GM23338 (cell line): ENCODE data around the gene AGPAT3. TPM values are rescaled to one million over a fixed set of nuclear protein-coding genes. Genes with fewer than 3 reads are reported as not detected.

Experiments
- ATAC-seq: fragments of 200-7000 bp; cut with Tn5 transposase; 3 replicates; pipeline ENCODE4 v1.9.1; 2020
- DNase-seq: peaks from one replicate; pipeline ENCODE4 v3.0.0-alpha.2; 2015; ENCODE audit warnings: low spot score
- H2AFZ ChIP-seq: fragments of 200-600 bp; sonication (generic); 2 replicates; pipeline ENCODE4 v1.8.0; 2016; ENCODE audit warnings: antibody characterized with exemption, mild to moderate bottlenecking, moderate library complexity
- H3F3A ChIP-seq: fragments of 200-600 bp; sonication (generic); replicated peaks from 2 replicates; pipeline ENCODE4 v1.8.0; 2017; ENCODE audit warnings: antibody characterized with exemption, mixed run types, low read depth
- H3K27ac ChIP-seq: fragments of 200-600 bp; sonication (generic); 2 replicates; pipeline ENCODE4 v1.6.1; 2016; ENCODE audit warnings: low read depth
- H3K27me3 ChIP-seq: fragments of 200-600 bp; sonication (generic); 2 replicates; pipeline ENCODE4 v1.8.0; 2016; ENCODE audit warnings: mild to moderate bottlenecking, mixed run types, moderate library complexity; ENCODE audit not compliant: insufficient read depth
- H3K36me3 ChIP-seq: fragments of 200-600 bp; sonication (generic); 2 replicates; pipeline ENCODE4 v1.8.0; 2016; ENCODE audit warnings: mild to moderate bottlenecking; ENCODE audit not compliant: insufficient read depth
- H3K4me1 ChIP-seq: fragments of 200-600 bp; sonication (generic); 2 replicates; pipeline ENCODE4 v1.8.0; 2016; ENCODE audit warnings: mild to moderate bottlenecking, moderate library complexity; ENCODE audit not compliant: insufficient read depth
- H3K4me2 ChIP-seq: fragments of 200-600 bp; sonication (generic); 2 replicates; pipeline ENCODE4 v1.7.1; 2017; ENCODE audit warnings: mixed run types
- H3K4me3 ChIP-seq: fragments of 200-600 bp; sonication (generic); 2 replicates; pipeline ENCODE4 v1.6.1; 2016; ENCODE audit warnings: mixed run types
- H3K79me2 ChIP-seq: fragments of 200-600 bp; sonication (generic); replicated peaks from 2 replicates; pipeline ENCODE4 v1.8.0; 2017; ENCODE audit warnings: mild to moderate bottlenecking; ENCODE audit not compliant: insufficient read depth
- H3K9me2 ChIP-seq: fragments of 200-600 bp; sonication (generic); 2 replicates; pipeline ENCODE4 v1.8.0; 2017; ENCODE audit not compliant: insufficient read depth
- H4K20me1 ChIP-seq: fragments of 200-600 bp; sonication (generic); replicated peaks from 2 replicates; pipeline ENCODE4 v1.8.0; 2017; ENCODE audit warnings: mild to moderate bottlenecking; ENCODE audit not compliant: insufficient read depth
- H3K27ac Mint-ChIP-seq: 2 replicates; pipeline ENCODE4 v1.8.0; 2020; ENCODE audit warnings: inconsistent platforms, mild to moderate bottlenecking, moderate library complexity, mixed read lengths
- H3K27me3 Mint-ChIP-seq: 3 replicates; pipeline ENCODE4 v1.8.0; 2022; ENCODE audit warnings: low read depth, mild to moderate bottlenecking, moderate library complexity, mixed read lengths, inconsistent platforms; ENCODE audit not compliant: insufficient read depth, poor library complexity
- H3K36me3 Mint-ChIP-seq: 3 replicates; pipeline ENCODE4 v1.8.0; 2021; ENCODE audit warnings: low read depth, mild to moderate bottlenecking, inconsistent platforms, moderate library complexity, mixed read lengths
- H3K4me1 Mint-ChIP-seq: 3 replicates; pipeline ENCODE4 v1.8.0; 2020; ENCODE audit warnings: mild to moderate bottlenecking, inconsistent platforms, mixed read lengths
- H3K4me3 Mint-ChIP-seq: 3 replicates; pipeline ENCODE4 v1.8.0; 2021; ENCODE audit warnings: moderate library complexity, mild to moderate bottlenecking, inconsistent platforms, mixed read lengths
- H3K9me3 Mint-ChIP-seq: 3 replicates; pipeline ENCODE4 v1.8.0; 2020; ENCODE audit warnings: moderate library complexity, mild to moderate bottlenecking, inconsistent platforms, mixed read lengths
- CREB1 ChIP-seq: fragments of 250-450 bp; sonication (Bioruptor Pico); IDR thresholded peaks from 2 replicates; pipeline ENCODE4 v1.5.0; 2020; ENCODE audit warnings: low read depth, mild to moderate bottlenecking, moderate library complexity
- EZH2 ChIP-seq: fragments of 200-600 bp; sonication (generic); IDR thresholded peaks from one replicate; pipeline ENCODE4 v1.8.0; 2017; ENCODE audit warnings: antibody characterized with exemption, mild to moderate bottlenecking, low read depth; ENCODE audit not compliant: unreplicated experiment
- EZH2phosphoT487 ChIP-seq: fragments of 200-600 bp; sonication (generic); IDR thresholded peaks from one replicate; pipeline ENCODE4 v1.8.1; 2018; ENCODE audit warnings: antibody characterized with exemption; ENCODE audit not compliant: unreplicated experiment
- JUNB ChIP-seq: IDR thresholded peaks from one replicate; pipeline ENCODE4 v1.6.1; 2016; ENCODE audit warnings: antibody characterized with exemption; ENCODE audit not compliant: unreplicated experiment
- NANOG ChIP-seq: IDR thresholded peaks from 2 replicates; pipeline ENCODE4 v1.6.1; 2016; ENCODE audit warnings: antibody characterized with exemption, borderline replicate concordance
- POLR2AphosphoS5 ChIP-seq: IDR thresholded peaks from 2 replicates; pipeline ENCODE4 v1.6.1; 2016; ENCODE audit warnings: antibody characterized with exemption, low read depth
- ZNF114 ChIP-seq: fragments of 250-450 bp; sonication (Bioruptor Pico); IDR thresholded peaks from 2 replicates; pipeline ENCODE4 v1.5.0; 2020; ENCODE audit warnings: mild to moderate bottlenecking, moderate library complexity
- ZNF331 ChIP-seq: fragments of 250-450 bp; sonication (Bioruptor Pico); IDR thresholded peaks from 2 replicates; pipeline ENCODE4 v1.5.0; 2020; ENCODE audit warnings: low read depth, mild to moderate bottlenecking, moderate library complexity
- polyA plus RNA-seq: library from polyadenylated mRNA; unstranded; fragments of >200 nt; fragmentation: Nextera tagmentation; extraction: Ambion mirVana; gene quantifications from 2 replicates; pipeline ENCODE4 v1.2.1, GENCODE V29; 2016
- total RNA-seq: library from RNA; depleted of rRNA; stranded (reverse); fragments of >200 nt; shearing (Covaris generic); gene quantifications from 2 replicates; pipeline ENCODE4 v1.2.3, GENCODE V29; 2014
- TF ChIP-seq, protein P1 (sequence below), 2 experiments: fragments of 200-600 bp in 1 of 2; sonication (generic) in 1 of 2; conservative IDR thresholded peaks; 2 replicates each; pipeline versions ENCODE4 v1.5.1 to v1.6.1; 2016 to 2017; ENCODE audit warnings: antibody characterized with exemption in 2 of 2, low read depth in 2 of 2, mild to moderate bottlenecking in 2 of 2, moderate library complexity in 1 of 2
- TF ChIP-seq, protein P2 (sequence below): fragments of 250-450 bp; sonication (Bioruptor Pico); IDR thresholded peaks from 2 replicates; pipeline ENCODE4 v1.5.0; 2020; ENCODE audit warnings: mild to moderate bottlenecking, moderate library complexity
- TF ChIP-seq, protein P3 (sequence below): IDR thresholded peaks from 2 replicates; pipeline ENCODE4 v1.6.1; 2016; ENCODE audit warnings: antibody characterized with exemption

The AGPAT3 gene
- total and polyA plus RNA-seq, 2 experiments from 2014 or later, result 2.1 to 6.1 TPM

DNA sequence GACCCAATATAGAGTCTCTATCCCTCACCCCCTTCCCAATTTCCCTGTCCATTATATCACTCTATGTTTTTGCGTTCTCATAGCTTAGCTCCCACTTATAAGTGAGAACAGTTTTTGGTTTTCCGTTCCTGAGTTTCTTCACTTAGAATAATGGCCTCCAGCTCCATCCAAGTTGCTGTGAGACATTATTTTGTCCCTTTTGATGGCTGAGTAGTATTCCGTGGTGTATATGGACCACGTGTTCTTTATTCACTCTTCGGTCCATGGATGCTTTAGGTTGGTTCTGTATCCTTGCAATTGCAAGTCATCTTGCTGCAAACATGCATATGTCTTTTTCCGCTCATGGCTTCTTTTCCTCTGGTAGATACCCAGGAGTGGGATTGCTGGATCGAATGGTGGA is 54.3 kb downstream of the AGPAT3 start:
- H3K4me3 ChIP-seq, result no peak overlapping the region
- no peak overlapping the region for H3K27ac Mint-ChIP-seq
- H3K4me1 ChIP-seq, result peaks cover 10% of the 10 kb centered on the region
- no peak for ATAC-seq
- no peak overlapping the region for H2AFZ ChIP-seq
- H3K4me1 Mint-ChIP-seq, result peaks cover 36% of the 10 kb centered on the region
- no peaks in the 10 kb centered on the region for H3K9me3 Mint-ChIP-seq
- no peaks in the 10 kb centered on the region for H3K36me3 Mint-ChIP-seq
- H3K27me3 Mint-ChIP-seq, result peaks cover 19% of the 10 kb centered on the region
- H3K9me2 ChIP-seq, result no peaks in the 10 kb centered on the region
- no peaks in the 10 kb centered on the region for H3K79me2 ChIP-seq
- H3F3A ChIP-seq, result 0 out of 2 replicates have a peak, but pooled peaks cover 4% of the 10 kb centered on the region
- TF ChIP-seq EZH2 (no peak), EZH2phosphoT487 (no peak), NANOG (no peak), POLR2AphosphoS5 (no peak), CREB1 (CRISPR knock-in tag) (no peak), ZNF331 (no peak), JUNB (no peak), ZNF114 (CRISPR knock-in tag) (no peak)
- TF ChIP-seq, protein P1, sequence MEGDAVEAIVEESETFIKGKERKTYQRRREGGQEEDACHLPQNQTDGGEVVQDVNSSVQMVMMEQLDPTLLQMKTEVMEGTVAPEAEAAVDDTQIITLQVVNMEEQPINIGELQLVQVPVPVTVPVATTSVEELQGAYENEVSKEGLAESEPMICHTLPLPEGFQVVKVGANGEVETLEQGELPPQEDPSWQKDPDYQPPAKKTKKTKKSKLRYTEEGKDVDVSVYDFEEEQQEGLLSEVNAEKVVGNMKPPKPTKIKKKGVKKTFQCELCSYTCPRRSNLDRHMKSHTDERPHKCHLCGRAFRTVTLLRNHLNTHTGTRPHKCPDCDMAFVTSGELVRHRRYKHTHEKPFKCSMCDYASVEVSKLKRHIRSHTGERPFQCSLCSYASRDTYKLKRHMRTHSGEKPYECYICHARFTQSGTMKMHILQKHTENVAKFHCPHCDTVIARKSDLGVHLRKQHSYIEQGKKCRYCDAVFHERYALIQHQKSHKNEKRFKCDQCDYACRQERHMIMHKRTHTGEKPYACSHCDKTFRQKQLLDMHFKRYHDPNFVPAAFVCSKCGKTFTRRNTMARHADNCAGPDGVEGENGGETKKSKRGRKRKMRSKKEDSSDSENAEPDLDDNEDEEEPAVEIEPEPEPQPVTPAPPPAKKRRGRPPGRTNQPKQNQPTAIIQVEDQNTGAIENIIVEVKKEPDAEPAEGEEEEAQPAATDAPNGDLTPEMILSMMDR (conservative IDR thresholded peaks at IDR 0.05; ENCODE audit: low read depth in 2 of 2), result no peak
- TF ChIP-seq, protein P2, sequence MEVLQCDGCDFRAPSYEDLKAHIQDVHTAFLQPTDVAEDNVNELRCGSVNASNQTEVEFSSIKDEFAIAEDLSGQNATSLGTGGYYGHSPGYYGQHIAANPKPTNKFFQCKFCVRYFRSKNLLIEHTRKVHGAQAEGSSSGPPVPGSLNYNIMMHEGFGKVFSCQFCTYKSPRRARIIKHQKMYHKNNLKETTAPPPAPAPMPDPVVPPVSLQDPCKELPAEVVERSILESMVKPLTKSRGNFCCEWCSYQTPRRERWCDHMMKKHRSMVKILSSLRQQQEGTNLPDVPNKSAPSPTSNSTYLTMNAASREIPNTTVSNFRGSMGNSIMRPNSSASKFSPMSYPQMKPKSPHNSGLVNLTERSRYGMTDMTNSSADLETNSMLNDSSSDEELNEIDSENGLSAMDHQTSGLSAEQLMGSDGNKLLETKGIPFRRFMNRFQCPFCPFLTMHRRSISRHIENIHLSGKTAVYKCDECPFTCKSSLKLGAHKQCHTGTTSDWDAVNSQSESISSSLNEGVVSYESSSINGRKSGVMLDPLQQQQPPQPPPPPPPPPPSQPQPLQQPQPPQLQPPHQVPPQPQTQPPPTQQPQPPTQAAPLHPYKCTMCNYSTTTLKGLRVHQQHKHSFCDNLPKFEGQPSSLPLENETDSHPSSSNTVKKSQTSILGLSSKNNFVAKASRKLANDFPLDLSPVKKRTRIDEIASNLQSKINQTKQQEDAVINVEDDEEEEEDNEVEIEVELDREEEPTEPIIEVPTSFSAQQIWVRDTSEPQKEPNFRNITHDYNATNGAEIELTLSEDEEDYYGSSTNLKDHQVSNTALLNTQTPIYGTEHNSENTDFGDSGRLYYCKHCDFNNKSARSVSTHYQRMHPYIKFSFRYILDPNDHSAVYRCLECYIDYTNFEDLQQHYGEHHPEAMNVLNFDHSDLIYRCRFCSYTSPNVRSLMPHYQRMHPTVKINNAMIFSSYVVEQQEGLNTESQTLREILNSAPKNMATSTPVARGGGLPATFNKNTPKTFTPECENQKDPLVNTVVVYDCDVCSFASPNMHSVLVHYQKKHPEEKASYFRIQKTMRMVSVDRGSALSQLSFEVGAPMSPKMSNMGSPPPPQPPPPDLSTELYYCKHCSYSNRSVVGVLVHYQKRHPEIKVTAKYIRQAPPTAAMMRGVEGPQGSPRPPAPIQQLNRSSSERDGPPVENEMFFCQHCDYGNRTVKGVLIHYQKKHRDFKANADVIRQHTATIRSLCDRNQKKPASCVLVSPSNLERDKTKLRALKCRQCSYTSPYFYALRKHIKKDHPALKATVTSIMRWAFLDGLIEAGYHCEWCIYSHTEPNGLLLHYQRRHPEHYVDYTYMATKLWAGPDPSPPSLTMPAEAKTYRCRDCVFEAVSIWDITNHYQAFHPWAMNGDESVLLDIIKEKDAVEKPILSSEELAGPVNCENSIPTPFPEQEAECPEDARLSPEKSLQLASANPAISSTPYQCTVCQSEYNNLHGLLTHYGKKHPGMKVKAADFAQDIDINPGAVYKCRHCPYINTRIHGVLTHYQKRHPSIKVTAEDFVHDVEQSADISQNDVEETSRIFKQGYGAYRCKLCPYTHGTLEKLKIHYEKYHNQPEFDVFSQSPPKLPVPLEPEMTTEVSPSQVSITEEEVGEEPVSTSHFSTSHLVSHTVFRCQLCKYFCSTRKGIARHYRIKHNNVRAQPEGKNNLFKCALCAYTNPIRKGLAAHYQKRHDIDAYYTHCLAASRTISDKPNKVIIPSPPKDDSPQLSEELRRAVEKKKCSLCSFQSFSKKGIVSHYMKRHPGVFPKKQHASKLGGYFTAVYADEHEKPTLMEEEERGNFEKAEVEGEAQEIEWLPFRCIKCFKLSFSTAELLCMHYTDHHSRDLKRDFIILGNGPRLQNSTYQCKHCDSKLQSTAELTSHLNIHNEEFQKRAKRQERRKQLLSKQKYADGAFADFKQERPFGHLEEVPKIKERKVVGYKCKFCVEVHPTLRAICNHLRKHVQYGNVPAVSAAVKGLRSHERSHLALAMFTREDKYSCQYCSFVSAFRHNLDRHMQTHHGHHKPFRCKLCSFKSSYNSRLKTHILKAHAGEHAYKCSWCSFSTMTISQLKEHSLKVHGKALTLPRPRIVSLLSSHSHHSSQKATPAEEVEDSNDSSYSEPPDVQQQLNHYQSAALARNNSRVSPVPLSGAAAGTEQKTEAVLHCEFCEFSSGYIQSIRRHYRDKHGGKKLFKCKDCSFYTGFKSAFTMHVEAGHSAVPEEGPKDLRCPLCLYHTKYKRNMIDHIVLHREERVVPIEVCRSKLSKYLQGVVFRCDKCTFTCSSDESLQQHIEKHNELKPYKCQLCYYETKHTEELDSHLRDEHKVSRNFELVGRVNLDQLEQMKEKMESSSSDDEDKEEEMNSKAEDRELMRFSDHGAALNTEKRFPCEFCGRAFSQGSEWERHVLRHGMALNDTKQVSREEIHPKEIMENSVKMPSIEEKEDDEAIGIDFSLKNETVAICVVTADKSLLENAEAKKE, result no peak
- TF ChIP-seq, protein P3, sequence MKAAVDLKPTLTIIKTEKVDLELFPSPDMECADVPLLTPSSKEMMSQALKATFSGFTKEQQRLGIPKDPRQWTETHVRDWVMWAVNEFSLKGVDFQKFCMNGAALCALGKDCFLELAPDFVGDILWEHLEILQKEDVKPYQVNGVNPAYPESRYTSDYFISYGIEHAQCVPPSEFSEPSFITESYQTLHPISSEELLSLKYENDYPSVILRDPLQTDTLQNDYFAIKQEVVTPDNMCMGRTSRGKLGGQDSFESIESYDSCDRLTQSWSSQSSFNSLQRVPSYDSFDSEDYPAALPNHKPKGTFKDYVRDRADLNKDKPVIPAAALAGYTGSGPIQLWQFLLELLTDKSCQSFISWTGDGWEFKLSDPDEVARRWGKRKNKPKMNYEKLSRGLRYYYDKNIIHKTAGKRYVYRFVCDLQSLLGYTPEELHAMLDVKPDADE, result no peak
- no peaks in the 10 kb centered on the region for H3K36me3 ChIP-seq
- DNase-seq, result no peak
- H4K20me1 ChIP-seq, result no peaks in the 10 kb centered on the region
- H3K4me3 Mint-ChIP-seq, result no peak overlapping the region
- H3K27me3 ChIP-seq, result no peaks in the 10 kb centered on the region
- no peak overlapping the region for H3K4me2 ChIP-seq
- H3K27ac ChIP-seq, result no peak overlapping the region
